Neutrophil (primary cell): ENCODE results near the gene SYNJ2BP.
"Not testable (repeated sequence)": the region's sequence is repeated elsewhere in the genome, so short reads cannot be mapped to it uniquely, and the experiment has no call there.

Experiments used
- H3K27ac ChIP-seq: fragments of 200-600 bp; sonication (generic); 2 replicates; pipeline ENCODE4 v1.5.1; 2016; ENCODE audit warnings: mild to moderate bottlenecking, moderate library complexity
- H3K27me3 ChIP-seq: fragments of 200-600 bp; sonication (generic); 2 replicates; pipeline ENCODE4 v1.6.0; 2016; ENCODE audit warnings: mild to moderate bottlenecking
- H3K36me3 ChIP-seq: fragments of 200-600 bp; sonication (generic); 2 replicates; pipeline ENCODE4 v1.5.1; 2017
- H3K4me1 ChIP-seq, 2 experiments: fragments of 200-600 bp in 1 of 2; sonication (generic) in 1 of 2; 1 replicate in 1 of 2; 2 replicates in 1 of 2; pipeline versions ENCODE4 v1.5.1 to v1.6.1; 2013 to 2016; ENCODE audit warnings: low read depth in 1 of 2, low read length in 1 of 2, mild to moderate bottlenecking in 1 of 2, moderate library complexity in 1 of 2; ENCODE audit not compliant: control insufficient read depth in 1 of 2, insufficient read depth in 1 of 2
- H3K4me3 ChIP-seq, 2 experiments: fragments of 200-600 bp in 1 of 2; sonication (generic) in 1 of 2; 1 replicate in 1 of 2; 2 replicates in 1 of 2; pipeline ENCODE4 v1.5.1; 2013 to 2016; ENCODE audit warnings: low read depth in 1 of 2, low read length in 1 of 2, mild to moderate bottlenecking in 1 of 2, moderate library complexity in 1 of 2
- H3K9me3 ChIP-seq: fragments of 200-600 bp; sonication (generic); 2 replicates; pipeline ENCODE4 v1.5.1; 2016
- TF ChIP-seq, protein P1 (sequence below): fragments of 200-600 bp; sonication (generic); IDR thresholded peaks from 2 replicates; pipeline ENCODE4 v1.5.1; 2016; ENCODE audit warnings: antibody characterized with exemption

Gene SYNJ2BP

DNA sequence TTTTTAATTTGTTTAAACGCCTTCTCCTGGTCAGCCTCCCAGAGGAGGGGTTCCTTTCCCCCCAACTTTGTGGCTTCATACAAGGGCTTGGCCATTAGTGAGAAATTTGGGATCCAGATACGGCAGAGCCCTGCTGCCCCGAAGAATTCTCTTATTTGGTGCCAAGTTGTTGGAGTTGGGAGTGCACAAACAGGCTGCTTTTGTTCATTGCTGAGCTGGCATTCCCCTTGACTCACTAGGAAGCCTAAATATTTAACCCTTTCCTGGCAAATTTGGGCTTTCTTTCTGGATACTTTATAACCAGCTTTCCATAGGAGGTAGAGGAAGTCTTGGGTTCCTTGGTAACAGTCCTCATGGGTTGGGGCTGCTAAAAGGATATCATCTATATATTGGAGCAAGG lies 24.8 kb upstream of the SYNJ2BP start:
- Histone ChIP-seq H3K27ac (no peak overlapping the region), H3K4me1 (no peaks in the 10 kb centered on the region), H3K9me3 (peaks cover 23% of the 10 kb centered on the region), H3K4me3 (no peak overlapping the region), H3K27me3 (no peaks in the 10 kb centered on the region), H3K36me3 (no peaks in the 10 kb centered on the region)
- TF ChIP-seq, protein P1, sequence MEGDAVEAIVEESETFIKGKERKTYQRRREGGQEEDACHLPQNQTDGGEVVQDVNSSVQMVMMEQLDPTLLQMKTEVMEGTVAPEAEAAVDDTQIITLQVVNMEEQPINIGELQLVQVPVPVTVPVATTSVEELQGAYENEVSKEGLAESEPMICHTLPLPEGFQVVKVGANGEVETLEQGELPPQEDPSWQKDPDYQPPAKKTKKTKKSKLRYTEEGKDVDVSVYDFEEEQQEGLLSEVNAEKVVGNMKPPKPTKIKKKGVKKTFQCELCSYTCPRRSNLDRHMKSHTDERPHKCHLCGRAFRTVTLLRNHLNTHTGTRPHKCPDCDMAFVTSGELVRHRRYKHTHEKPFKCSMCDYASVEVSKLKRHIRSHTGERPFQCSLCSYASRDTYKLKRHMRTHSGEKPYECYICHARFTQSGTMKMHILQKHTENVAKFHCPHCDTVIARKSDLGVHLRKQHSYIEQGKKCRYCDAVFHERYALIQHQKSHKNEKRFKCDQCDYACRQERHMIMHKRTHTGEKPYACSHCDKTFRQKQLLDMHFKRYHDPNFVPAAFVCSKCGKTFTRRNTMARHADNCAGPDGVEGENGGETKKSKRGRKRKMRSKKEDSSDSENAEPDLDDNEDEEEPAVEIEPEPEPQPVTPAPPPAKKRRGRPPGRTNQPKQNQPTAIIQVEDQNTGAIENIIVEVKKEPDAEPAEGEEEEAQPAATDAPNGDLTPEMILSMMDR = no peak

DNA sequence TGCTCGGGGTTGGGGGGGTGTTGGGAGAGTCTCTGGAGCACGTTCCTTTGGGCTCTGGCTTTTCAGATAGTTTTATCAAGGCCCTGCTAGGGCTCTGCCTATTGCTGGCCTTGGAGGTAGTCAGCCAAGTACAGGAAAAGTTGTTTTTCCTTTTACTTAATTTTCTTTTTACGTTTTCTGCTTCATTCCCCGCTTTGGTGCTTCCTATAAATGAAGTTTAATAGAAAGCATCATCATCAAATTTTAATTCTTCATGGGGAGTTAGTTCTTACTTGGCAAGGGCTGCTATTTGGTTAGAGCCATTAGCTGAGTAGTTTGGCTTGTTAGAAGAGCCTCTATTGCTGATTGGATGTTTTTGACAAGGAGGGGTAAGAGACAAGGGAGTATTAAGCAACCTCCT lies 20.0 kb upstream of the SYNJ2BP start:
- Histone ChIP-seq H3K36me3 (no peaks in the 10 kb centered on the region), H3K4me3 (no peak overlapping the region), H3K4me1 (no peaks in the 10 kb centered on the region)

DNA sequence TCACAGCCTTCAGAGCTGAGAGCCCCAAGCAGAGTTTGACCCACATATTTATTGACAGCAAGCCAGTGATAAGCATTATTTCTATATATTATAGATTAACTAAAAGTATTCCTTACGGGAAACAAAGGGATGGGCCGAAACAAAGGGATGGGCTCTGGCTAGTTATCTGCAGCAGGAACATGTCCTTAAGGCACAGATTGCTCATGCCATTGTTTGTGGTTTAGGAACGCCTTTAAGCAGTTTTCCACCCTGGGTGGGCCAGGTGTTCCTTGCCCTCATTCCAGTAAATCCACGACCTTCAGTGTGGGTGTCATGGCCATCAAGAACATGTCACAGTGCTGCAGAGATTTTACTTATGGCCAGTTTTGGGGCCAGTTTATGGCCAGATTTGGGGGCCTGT lies 9.7 kb upstream of the SYNJ2BP start:
- H3K36me3 ChIP-seq, H3K27me3 ChIP-seq, H3K4me1 ChIP-seq, H3K9me3 ChIP-seq, H3K4me3 ChIP-seq, H3K27ac ChIP-seq: not testable (repeated sequence)

More for the DNA sequence above, 20.0 kb upstream of the SYNJ2BP start:
- Histone ChIP-seq H3K9me3 (peaks cover 5% of the 10 kb centered on the region), H3K27me3 (no peaks in the 10 kb centered on the region), H3K27ac (no peak overlapping the region)
- TF ChIP-seq, protein P1 = no peak

DNA sequence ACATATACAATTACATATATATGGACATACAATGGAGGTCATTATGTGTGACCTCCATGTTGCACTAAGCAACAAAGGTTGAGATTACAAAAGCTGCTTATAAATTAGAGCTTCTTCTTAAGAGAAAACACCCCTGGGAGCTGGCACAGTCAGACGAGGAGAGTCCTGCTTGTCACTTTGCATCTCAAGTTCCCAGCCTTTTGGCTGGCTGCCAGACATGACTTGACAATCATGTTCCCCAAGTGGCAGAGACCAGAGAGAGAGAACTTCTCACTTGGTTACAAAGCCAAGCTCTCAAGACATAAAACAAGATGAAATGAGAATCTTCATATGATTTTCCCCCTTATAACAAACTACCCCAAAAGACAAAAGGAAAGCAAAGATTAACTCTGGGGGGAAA lies 8.5 kb upstream of the SYNJ2BP start:
- TF ChIP-seq, protein P1 = no peak
- Histone ChIP-seq H3K27ac (no peak overlapping the region), H3K9me3 (no peaks in the 10 kb centered on the region), H3K4me1 (no peaks in the 10 kb centered on the region), H3K4me3 (no peak overlapping the region), H3K27me3 (no peaks in the 10 kb centered on the region), H3K36me3 (no peaks in the 10 kb centered on the region)

DNA sequence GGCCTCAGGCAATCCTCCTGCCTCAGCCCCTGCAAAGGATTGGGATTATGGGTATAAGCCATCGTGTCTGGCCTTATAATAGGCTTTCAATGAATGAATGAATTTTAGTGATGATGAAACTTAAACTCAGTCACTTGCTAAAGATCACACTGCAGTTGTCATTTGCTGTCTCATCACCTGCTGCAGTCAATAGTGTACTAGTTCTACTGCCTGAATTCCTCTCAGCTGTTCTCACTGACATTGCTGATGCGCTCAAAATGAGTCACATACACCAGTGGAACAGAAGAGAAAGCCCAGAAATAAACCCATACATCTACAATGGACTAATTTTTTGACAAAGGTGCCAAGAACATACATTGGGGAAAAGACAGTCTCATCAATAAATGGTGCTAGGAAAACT lies 5.6 kb upstream of the SYNJ2BP start:
- no peak overlapping the region for H3K4me3 ChIP-seq
- no peak overlapping the region for H3K27ac ChIP-seq
- H3K4me1 ChIP-seq = no peaks in the 10 kb centered on the region
- H3K27me3 ChIP-seq = no peaks in the 10 kb centered on the region
- no peaks in the 10 kb centered on the region for H3K9me3 ChIP-seq
- TF ChIP-seq, protein P1 = no peak
- H3K36me3 ChIP-seq = no peaks in the 10 kb centered on the region

DNA sequence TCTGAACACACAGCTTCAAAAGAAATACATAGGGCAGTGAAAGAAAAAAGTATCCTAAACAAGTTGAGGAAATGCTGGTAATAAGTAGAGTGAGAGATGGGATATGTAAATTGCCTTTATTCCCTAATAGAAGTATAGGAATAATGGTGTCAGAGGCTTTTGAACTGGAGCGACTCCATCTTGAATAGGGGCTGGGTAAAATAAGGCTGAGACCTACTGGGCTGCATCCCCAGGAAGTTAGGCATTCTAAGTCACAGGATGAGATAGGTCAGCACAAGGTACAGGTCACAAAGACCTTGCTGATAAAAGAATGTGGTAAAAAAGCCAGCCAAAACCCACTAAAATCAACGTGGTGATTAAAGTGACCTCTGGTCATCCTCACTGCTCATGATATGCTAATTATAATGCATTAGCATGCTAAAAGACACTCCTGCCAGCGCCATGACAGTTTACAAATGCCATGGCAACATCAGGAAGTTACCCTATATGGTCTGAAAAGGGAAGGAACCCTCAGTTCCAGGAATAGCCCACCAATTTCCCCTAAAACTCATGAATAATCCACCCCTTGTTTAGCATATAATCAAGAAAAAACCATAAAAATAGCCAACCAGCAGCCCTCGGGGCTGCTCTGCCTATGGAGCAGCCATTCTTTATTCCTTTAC lies 2.5 kb upstream of the SYNJ2BP start:
- peaks cover 8 to 11% of the 10 kb centered on the region in 2 experiments for H3K4me1 ChIP-seq
- not testable (repeated sequence) for H3K4me3 ChIP-seq, H3K27ac ChIP-seq, H3K36me3 ChIP-seq, H3K27me3 ChIP-seq, H3K9me3 ChIP-seq

DNA sequence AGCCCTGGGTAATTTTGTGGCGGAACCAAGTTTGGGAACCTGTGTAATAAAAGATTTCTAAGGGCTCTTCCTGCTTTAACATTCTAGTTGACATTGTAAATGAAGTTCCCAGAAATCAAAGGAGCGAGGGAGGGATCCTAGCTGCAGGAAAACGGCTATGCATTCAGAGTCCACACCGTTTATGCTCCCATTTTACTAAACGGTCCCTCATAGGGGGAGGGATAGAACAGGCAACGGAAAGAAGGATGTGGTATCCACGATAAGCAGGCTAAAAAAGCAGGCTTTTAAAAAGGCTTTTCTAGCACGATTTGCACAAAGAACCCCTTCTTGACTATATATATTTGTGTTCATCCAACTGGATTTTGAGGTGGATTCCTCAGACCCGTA lies 559 bp downstream of the SYNJ2BP start:
- H3K4me1 ChIP-seq = peaks cover 8 to 11% of the 10 kb centered on the region in 2 experiments
- H3K27ac ChIP-seq = no peak overlapping the region
- TF ChIP-seq, protein P1 = no peak
- no peaks in the 10 kb centered on the region for H3K27me3 ChIP-seq
- no peaks in the 10 kb centered on the region for H3K9me3 ChIP-seq
- H3K36me3 ChIP-seq = no peaks in the 10 kb centered on the region
- H3K4me3 ChIP-seq = peak overlapping the region; percentile 29 to 63
